Mammary epithelial cell (primary cell): Measurements from ENCODE around the gene UVRAG.

ENCODE experiments used
- EZH2 ChIP-seq: IDR thresholded peaks from 2 replicates; pipeline ENCODE4 v1.6.1; 2012; ENCODE audit warnings: low read length, inconsistent platforms, borderline replicate concordance
- TF ChIP-seq, protein P1 (sequence below), 2 donors: IDR thresholded peaks in 1 of 2; conservative IDR thresholded peaks in 1 of 2; 2 replicates each; pipeline ENCODE4 v1.5.1; 2011 to 2012; ENCODE audit warnings: inconsistent platforms in 2 of 2, low read length in 2 of 2, mild to moderate bottlenecking in 2 of 2, control low read depth in 1 of 2, low read depth in 1 of 2; ENCODE audit not compliant: insufficient read depth in 1 of 2; ENCODE audit errors: extremely low read depth in 1 of 2

DNA sequence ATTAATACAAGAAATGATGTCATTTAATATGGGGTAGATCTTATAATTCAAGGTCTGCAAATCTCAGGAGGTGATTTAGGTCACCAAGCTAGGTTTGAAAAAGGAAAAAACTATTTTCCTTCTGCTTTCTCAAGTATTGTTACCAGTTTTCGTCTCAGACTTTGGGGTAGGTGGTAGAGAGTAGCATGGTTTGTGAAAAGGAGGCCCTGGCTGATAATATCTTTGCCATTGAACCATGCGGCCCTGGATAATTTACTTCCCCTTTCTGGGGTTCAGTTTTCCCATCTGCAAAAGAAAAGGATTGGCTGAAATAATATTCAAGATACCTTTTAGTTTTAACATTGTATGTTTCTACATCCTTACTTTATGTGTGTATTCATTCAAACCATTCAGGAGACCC is 299.2 kb downstream of the UVRAG start:
- TF ChIP-seq, protein P1, sequence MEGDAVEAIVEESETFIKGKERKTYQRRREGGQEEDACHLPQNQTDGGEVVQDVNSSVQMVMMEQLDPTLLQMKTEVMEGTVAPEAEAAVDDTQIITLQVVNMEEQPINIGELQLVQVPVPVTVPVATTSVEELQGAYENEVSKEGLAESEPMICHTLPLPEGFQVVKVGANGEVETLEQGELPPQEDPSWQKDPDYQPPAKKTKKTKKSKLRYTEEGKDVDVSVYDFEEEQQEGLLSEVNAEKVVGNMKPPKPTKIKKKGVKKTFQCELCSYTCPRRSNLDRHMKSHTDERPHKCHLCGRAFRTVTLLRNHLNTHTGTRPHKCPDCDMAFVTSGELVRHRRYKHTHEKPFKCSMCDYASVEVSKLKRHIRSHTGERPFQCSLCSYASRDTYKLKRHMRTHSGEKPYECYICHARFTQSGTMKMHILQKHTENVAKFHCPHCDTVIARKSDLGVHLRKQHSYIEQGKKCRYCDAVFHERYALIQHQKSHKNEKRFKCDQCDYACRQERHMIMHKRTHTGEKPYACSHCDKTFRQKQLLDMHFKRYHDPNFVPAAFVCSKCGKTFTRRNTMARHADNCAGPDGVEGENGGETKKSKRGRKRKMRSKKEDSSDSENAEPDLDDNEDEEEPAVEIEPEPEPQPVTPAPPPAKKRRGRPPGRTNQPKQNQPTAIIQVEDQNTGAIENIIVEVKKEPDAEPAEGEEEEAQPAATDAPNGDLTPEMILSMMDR (conservative IDR thresholded peaks at IDR 0.05 in 1 of 2, IDR thresholded peaks at IDR 0.05 in 1 of 2; ENCODE audit: extremely low read depth in 1 of 2, insufficient read depth in 1 of 2, low read depth in 1 of 2, low read length in 2 of 2), result no peak
- TF ChIP-seq EZH2, result no peak
